Frontal cortex (tissue), 4 donors: ENCODE measurements around the gene RNF130. TPM values are rescaled to one million over a fixed set of nuclear protein-coding genes. Genes with fewer than 3 reads are reported as not detected.
A peak's percentile ranks its signal among the peaks of the same experiment; 100 is the strongest.

ENCODE experiments used
- DNase-seq, 2 donors: peaks; one replicate each; pipeline ENCODE4 v3.0.0; 2012; ENCODE audit warnings: low spot score in 2 of 2
- FAIRE-seq: peaks from 2 replicates; lab custom pipeline; 2012; peaks lifted over from hg19 to GRCh38; lab: Jason Lieb, UNC
- small RNA-seq: library from RNA; depleted of rRNA; stranded (forward); fragments of <200 nt; gene quantifications from one replicate; pipeline ENCODE3, GENCODE V24; 2014
- total RNA-seq: library from RNA; depleted of rRNA; stranded (reverse); fragments of >200 nt; gene quantifications from one replicate; pipeline ENCODE4 v1.2.3, GENCODE V29; 2014
- donor health status: control.
- donor health status: control.
- donor health status: control.

The RNF130 gene
- total RNA-seq, 1 donor from 2014 or later: 56.7 TPM

DNA sequence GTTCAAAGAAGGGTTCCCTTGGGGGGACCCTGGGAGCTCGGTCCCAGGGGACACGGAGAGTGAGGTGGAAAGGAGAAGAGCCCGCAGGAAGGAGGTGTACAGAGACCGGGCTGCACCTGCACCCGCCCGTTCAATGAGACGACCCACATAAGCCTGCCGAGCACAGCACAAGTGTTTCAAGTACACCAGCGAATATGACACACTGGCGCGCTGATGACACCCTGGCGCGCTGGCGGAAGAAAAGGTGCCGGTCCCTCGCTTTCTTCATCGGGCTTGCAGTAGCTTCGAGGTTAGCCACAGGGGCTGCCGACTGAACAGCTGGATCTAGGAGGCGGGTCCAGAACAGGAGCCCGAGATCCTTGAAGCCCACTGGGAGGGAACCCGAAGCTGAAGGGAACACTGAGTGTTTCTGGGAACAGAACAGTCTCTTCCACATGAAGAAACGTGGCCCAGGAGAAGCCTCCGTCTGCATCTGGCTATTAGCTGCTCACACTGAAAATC, 165.2 kb downstream of the RNF130 start:
- FAIRE-seq: no peak
- no peak for DNase-seq

DNA sequence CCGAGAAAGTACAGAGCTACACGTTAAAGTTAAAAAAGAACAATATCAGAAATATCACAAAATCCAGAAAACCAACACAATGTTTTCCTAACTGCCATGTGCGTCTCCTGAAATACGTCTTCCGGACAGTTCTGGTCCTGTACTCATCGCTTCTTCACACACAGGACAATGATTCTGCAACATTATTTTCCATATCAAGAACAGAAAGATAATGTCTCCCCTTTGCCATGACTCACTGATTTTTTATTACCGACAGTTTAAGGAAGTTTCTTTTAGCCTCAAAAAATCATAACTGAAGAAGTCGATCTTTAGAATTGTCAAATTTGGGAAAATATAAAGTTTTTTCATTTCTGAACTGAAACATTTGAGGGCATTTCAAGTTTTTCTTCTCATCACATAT, 166.4 kb downstream of the RNF130 start:
- no peak for FAIRE-seq

More for the DNA sequence above, 166.4 kb downstream of the RNF130 start:
- DNase-seq: no peak

Small RNAs within 50 kb of the gene (small RNA-seq; reads per million reads assigned to genes)
- 1,368 reads per million, percentile 99 among the genes with 10 or more reads in this experiment for gene MIR340

Other genes with a start within 250 kb of the RNF130 start
- gene MRNIP, start 212.9 kb downstream of the RNF130 start, total RNA-seq: 28.1 TPM
- gene TBC1D9B, start 163.9 kb downstream of the RNF130 start, total RNA-seq: 24.1 TPM
- 17.9 TPM for gene RASGEF1C, start 137.5 kb upstream of the RNF130 start, total RNA-seq
- gene MAPK9, start 220.3 kb upstream of the RNF130 start, total RNA-seq: 95.8 TPM